NCI-H2029 treated with DMSO at 0.1 percent for 48 hours (cell line): ENCODE results near the gene SLC43A1.
"Not testable (repeated sequence)": the region's sequence is repeated elsewhere in the genome, so short reads cannot be mapped to it uniquely, and the experiment has no call there.

Experiments used
- DNase-seq: peaks from one replicate; lab custom pipeline; 2025; lab: John Stamatoyannopoulos, UW

SLC43A1 gene

DNA sequence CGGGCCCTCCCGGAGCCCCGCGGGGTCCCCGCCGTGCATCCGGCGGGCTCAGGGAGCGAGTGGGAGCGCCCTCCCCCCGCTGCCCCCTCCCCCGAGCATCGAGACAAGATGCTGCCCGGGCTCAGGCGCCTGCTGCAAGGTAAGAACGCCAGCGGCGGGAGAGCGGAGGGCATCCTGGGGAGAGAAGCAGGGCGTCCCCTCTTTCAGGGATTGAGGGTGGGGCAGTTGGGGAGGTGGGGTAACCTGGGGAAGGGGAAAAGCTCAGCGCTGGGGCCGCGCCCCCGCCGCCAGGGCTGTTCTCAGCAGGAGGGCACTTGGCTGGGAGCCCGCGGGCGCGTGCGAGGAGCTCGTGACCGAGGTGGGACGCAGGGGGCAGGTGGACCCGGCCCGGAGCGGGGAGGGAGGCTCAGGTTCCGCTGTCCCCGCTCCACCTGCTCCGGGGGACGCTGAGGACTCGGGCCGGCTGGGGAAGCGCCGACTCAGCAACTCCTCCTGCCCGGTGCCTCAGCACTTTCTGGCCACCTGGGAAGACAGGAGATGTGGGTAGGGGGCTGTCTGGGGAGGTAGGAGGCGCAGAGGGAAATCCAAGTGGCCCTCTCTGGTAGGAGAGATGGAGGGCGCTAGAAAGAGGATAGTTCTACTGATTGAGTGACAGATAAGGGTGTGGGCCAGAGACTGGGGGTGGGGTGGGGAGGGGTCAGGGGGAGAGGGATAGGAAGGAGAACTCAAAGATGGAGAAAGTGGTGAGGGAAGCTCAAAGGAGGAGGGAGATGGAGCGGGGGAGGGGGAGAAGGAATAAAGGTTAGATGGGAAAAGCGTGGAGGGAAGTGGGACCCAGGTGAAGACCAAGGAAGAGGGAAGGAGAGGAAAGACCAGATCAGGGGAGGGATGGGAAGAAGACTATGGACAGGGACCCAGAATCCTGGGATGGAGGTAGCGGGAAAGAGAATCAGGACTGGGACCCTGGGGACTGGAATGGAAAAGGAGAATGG is 54.4 kb downstream of the SLC43A1 start:
- DNase-seq: no peak

GRCh38 chr11:57460022-57460757 is 55.3 kb downstream of the SLC43A1 start, which contains the start of gene RTN4RL2:
RTN4RL2 (plus strand) TSS chr11:57460528; CDS start chr11:57460866, 338 bp downstream.
- DNase-seq: peak; percentile 32

DNA sequence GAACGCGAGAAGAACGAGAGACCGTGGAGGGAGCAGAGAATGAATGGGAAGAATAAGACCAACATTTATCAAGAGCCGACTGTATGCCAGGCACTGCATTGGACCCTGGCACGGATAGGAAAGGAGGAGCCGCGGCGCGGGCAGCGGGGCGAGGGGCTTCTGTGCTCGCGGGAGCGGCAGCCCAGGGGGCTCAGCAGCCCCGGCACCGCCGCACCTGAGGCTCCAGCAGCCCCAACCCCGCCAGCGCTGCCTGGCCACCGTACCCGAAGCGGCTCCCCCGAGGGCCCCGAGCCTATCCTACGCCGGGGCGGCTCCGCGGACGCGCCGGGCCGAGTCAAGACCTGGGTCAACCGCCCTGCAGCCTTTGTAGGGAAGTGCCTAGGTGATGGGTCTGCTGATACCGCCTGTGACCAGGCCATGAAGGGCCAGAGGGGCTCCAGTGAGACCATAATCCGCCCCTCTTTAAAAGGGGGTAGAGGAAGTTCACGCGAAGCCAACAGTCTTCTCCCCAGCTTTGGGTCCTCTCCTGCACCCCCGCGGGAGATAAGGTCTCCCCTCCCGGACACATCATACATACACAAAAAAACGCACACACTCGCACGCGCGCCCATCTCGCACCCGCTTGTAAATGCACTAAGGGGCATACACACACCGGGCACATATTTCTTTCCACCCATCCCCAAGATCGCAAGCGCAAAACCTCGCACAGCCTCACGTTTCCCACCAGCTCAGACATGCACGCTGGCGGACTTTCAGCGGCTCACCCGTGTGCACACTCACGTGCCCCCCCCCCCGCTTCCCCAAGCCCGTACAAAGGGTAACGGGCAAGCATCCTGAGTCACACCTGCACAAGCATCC is 56.1 kb downstream of the SLC43A1 start:
- no peak for DNase-seq

- no peak for DNase-seq
Measured at GRCh38 chr11:57458410-57459163, 56.9 kb downstream of the SLC43A1 start.

DNA sequence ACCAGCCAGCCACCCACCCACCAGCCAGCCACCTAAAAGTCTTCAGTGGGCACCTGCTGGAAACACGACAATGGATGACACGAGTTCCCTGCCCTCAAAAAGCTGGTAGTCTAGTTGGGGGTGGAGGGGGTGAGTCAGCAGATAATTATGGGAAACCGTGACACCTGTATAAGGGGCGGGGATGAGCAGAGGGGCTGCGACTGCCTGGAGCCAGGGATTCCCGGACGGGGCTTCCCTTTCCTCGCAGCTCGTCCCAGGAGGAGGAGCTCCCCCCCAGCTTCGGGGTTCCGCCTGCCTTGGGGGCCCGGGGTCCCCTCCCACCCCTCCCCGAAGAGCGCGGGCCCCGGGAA is 57.5 kb downstream of the SLC43A1 start:
- DNase-seq: no peak

DNA sequence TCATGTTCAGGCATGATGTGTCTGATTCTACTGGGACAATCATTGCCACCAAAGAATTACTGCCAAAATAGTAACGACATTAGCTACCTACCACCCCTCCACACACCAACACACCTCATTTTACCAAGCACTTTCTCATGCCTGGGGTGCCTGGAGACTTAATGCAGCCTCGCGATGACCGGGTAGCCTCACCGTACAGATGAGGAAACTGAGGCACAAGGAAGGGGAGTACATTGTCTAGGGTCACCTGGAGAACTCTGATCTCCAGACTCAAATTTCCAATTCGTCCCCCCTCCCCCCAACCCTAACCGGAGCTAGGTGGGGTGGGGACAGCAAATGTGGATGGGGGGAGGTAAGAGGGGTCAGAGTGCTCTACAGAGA is 57.9 kb downstream of the SLC43A1 start:
- no peak for DNase-seq

DNA sequence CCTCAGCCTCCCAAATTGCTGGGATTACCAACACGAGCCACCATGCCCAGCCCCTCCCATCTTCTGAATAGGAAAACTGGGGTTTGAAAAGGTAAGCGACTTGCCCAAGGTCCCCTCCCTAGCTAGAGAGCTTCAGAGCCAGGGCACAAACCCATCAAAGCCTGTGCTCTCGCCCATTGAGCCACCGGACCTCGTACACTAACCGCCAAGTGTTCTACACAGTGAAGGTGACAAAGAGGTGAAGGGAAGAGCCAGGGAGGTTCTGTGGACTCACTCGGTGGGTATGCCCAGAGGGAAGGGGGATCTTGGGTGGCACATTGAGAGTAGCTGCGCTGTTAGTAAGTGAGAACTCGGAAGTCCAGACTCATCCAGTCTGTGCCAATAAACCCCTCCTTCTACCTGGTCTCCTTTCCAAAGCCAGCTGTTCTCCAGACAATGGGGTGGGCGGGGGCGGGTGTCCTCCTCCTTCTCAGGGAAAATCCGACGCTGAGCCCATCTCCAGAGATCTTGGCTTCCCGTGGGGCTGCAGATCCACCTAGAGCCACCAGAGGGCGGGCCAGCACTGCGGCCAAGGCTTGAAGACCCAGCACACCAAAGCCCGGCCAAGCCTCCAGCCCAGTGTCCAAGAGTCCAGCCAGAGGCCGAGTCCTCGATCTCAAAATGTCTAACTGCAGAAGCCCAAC is 58.4 kb downstream of the SLC43A1 start:
- peak; percentile 72 for DNase-seq

GRCh38 chr11:57453543-57454177 is 61.8 kb downstream of the SLC43A1 start:
- DNase-seq: no peak

DNA sequence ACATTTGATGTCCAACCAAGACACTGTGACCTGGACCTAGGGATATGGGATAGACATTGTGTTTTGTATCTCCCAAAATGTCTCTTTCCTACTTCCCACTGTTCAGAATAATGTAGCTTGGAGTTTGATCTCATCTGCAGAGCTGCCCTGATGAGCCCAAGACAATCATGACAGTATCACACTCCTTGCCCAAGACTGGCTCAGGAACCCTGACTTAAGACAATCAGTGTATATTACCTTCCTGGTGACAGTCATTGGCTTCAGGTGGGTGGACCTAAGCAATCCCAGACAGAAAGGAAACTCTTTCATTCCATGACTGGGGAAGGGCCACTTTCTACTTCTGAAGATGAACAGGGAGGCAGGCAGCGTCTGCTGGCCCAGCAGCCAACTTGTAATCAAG is 69.4 kb downstream of the SLC43A1 start:
- no peak for DNase-seq

GRCh38 chr11:57445122-57445394 is 70.4 kb downstream of the SLC43A1 start:
- DNase-seq: not testable (repeated sequence)

GRCh38 chr11:57444362-57445121 is 71.0 kb downstream of the SLC43A1 start:
- DNase-seq: no peak

- DNase-seq: peak; percentile 80
Measured at GRCh38 chr11:57440744-57441414, 74.6 kb downstream of the SLC43A1 start.

DNA sequence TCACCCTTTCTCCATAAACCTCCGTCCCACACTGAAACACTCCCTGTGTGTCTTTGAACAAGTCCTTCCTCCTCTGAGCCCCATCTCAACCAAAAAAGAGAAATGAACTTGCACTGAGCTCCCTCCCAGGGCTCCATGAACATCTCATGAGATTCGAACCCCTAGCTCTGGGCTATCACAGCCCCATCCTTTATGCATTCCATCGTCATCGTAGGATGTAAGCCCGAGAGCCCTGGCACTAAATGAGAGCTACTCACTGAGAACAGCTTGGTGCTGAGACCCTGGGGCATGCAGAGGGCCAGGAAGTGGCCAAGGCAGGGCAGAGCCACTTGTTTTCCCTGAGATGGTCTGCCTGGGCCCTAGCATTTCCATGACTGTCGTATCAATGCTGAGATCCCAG is 75.7 kb downstream of the SLC43A1 start:
- no peak for DNase-seq

DNA sequence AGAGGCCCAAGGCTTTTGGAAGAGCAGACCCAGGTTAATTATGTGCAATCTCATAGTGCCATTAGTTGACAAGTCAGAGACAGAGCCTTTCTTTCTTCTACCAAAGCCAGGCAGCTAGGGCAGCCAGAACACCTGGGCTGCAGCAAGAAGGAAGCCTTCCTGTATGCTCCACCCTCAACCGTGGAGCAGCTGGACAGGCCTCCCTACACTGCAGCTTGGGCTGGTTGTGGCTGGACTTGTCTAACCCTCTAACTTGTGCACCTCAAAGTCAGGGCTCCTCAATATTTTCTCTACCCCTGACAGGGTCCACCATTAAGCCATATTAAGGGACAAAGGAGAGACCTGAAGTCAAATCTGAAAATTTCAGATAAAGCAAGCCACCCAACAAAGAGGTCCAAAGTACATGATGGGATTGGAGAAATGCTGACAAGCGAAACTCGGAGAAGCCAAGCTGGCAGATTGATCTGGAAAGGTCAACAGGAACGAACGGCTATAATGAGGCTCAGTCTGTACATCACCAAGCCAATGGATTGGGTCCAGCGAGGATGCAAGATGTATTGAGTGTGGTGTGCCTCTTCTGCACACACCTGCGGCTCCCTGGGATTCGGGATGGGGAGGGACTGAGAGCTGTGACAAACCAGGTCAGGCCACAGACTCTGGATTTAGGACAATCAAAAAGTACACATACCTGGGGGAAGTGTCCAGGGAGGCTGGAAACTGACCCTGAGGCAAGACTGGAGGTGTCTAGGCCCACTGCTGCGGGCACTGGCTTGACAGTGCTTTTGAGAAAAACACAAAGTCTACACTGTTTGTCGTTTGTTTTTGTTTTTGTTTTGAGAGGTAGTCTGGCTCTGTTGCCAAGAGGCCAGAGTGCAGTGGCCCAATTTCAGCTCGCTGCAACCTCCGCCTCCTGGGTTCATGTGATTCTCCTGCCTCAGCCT is 76.9 kb downstream of the SLC43A1 start:
- DNase-seq: no peak

DNA sequence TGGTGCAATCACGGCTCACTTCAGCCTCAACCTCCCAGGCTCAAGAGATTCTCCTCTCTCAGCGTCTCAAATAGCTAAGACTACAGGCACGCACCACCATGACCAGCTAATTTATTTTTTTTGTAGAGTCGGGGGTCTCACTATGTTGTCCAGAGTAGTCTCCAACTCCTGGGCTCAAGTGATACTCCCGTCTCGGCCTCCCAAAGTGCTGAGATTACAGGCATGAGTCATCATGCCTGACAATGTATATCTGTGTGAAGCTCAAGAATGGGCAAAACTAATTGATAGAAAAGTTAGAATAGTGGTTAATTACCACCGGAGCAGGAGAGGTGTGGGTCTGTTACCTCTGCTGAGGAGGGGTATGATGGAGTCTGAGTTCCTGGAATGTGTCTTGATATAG is 79.5 kb downstream of the SLC43A1 start:
- no peak for DNase-seq

GRCh38 chr11:57434640-57435546 is 80.6 kb downstream of the SLC43A1 start:
- no peak for DNase-seq
